ENCODE results near the gene GYG2. TPM values are rescaled to one million over a fixed set of nuclear protein-coding genes. Genes with fewer than 3 reads are reported as not detected.

Gene GYG2
- total RNA-seq, 1 experiment from 2014 or later: not detected

DNA sequence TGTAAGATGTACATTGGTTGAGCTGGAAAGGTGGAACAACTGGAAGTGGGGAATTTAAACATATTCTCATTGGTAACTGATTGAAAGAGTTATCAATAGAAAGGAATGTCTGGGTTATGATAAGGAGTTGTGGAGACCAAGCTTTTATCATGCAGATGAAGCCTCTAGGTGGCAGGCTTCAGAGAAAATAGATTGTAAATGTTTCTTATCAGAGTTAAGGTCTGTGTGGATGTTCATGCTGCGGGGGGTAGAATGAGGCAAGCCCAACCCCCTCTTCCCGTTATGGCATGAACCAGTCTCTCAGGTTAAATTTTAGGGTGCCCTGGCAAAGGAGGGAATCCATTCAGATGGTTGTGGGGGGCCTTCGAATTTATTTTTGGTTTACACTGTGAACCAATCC, 84.4 kb downstream of the GYG2 start:
- Histone ChIP-seq H3K27me3 (ENCODE audit: insufficient read depth, low read length) (no peaks in the 10 kb centered on the region), H3K9ac (ENCODE audit: low read length) (no peak overlapping the region), H3K36me3 (ENCODE audit: control insufficient read depth in 1 of 2, insufficient read depth in 2 of 2, low read length in 2 of 2) (no peaks in the 10 kb centered on the region), H3K9me2 (ENCODE audit: insufficient read depth) (no peaks in the 10 kb centered on the region), H3K27ac (ENCODE audit: low read depth, low read length) (no peak overlapping the region), H3K4me3 (replicated peaks in 1 of 2; ENCODE audit: low read depth in 1 of 2, low read length in 2 of 2) (no peak overlapping the region), H3K9me3 (ENCODE audit: control insufficient read depth in 1 of 2, insufficient read depth in 1 of 2, low read depth in 1 of 2, low read length in 2 of 2) (no peaks in the 10 kb centered on the region), H3K4me2 (ENCODE audit: low read length) (no peak overlapping the region), H3K79me2 (ENCODE audit: insufficient read depth, low read length) (no peaks in the 10 kb centered on the region), H3K4me1 (ENCODE audit: control insufficient read depth in 1 of 2, insufficient read depth in 2 of 2, low read length in 2 of 2) (peaks cover 5 to 7% of the 10 kb centered on the region in 2 experiments; a peak in 2 of 4 replicates), H4K20me1 (ENCODE audit: insufficient read depth) (no peaks in the 10 kb centered on the region), H2AFZ (ENCODE audit: low read depth, low read length, poor library complexity, severe bottlenecking) (no peak overlapping the region)
- intact Hi-C loops (cut with micrococcal nuclease): no loop called here
- DNase-seq (ENCODE audit: low read depth, low spot score) (no peak), ATAC-seq (0 out of 2 replicates have a peak, but pooled peaks have one; percentile 31)
- peak in 2 of 3 experiments; percentile 26 to 39; a peak in 4 of 6 replicates for TF ChIP-seq CTCF (IDR thresholded peaks at IDR 0.05 in 2 of 3, conservative IDR thresholded peaks at IDR 0.05 in 1 of 3; ENCODE audit: borderline replicate concordance in 1 of 3, insufficient read depth in 1 of 3, low read depth in 2 of 3, low read length in 2 of 3)
- TF ChIP-seq RAD21 (IDR thresholded peaks at IDR 0.05; ENCODE audit: low read depth): peak; percentile 26; the same call in 1 of the 2 replicates
- no peak for TF ChIP-seq SP1 (IDR thresholded peaks at IDR 0.05; ENCODE audit: low read depth)
- TF ChIP-seq CEBPB (IDR thresholded peaks at IDR 0.05; ENCODE audit: low read depth): no peak
- TF ChIP-seq POLR2AphosphoS5 (IDR thresholded peaks at IDR 0.05; ENCODE audit: low read depth, low read length): no peak
- no peak for TF ChIP-seq SRF (IDR thresholded peaks at IDR 0.05; ENCODE audit: low read depth)
- no peak for TF ChIP-seq ZBTB33 (IDR thresholded peaks at IDR 0.05; ENCODE audit: extremely low read depth, insufficient replicate concordance, low read length)
- no peak for TF ChIP-seq JUND (IDR thresholded peaks at IDR 0.05)
- no peak for TF ChIP-seq SIN3A (IDR thresholded peaks at IDR 0.05; ENCODE audit: low read depth)
- no peak for TF ChIP-seq ELF1 (IDR thresholded peaks at IDR 0.05; ENCODE audit: borderline replicate concordance, low read depth)
- TF ChIP-seq ZFX (IDR thresholded peaks at IDR 0.05): no peak
- ChIA-PET CTCF (no interaction called here), POLR2A (no interaction called here), RAD21 (ENCODE audit: low non-redundant PET in 1 of 2, low total read pairs in 2 of 2, uncharacterized antibody in 2 of 2, unreplicated experiment in 2 of 2) (no interaction called here)
- BruUV-seq (replicated peaks): no TSS peak

Measured in HCT116 (cell line).